Kidney epithelial cell (primary cell): ENCODE measurements around the gene RASL11B. TPM values are rescaled to one million over a fixed set of nuclear protein-coding genes. Genes with fewer than 3 reads are reported as not detected.

ENCODE experiments used
- DNase-seq: peaks from one replicate; pipeline ENCODE4 v3.0.0-alpha.2; 2010; ENCODE audit warnings: low read depth
- H3K27me3 ChIP-seq: 2 replicates; pipeline ENCODE4 v1.6.0; 2011; ENCODE audit warnings: low read length; ENCODE audit not compliant: control insufficient read depth, insufficient read depth
- H3K36me3 ChIP-seq: 2 replicates; pipeline ENCODE4 v1.5.1; 2011; ENCODE audit warnings: low read length; ENCODE audit not compliant: control insufficient read depth, insufficient read depth
- H3K4me3 ChIP-seq: 2 replicates; pipeline ENCODE4 v1.5.1; 2011; ENCODE audit warnings: low read depth, mild to moderate bottlenecking, control low read depth, low read length
- total RNA-seq: library from RNA; depleted of rRNA; stranded (reverse); fragments of >200 nt; gene quantifications from 2 replicates; pipeline ENCODE4 v1.2.3, GENCODE V29; 2015
- TF ChIP-seq, protein P1 (sequence below): IDR thresholded peaks from 2 replicates; pipeline ENCODE4 v1.5.1; 2011; ENCODE audit warnings: mild to moderate bottlenecking, moderate library complexity, low read length, control low read depth, inconsistent platforms; ENCODE audit not compliant: insufficient read depth, poor library complexity, severe bottlenecking

RASL11B gene
- total RNA-seq, 1 donor from 2014 or later, result 0.67 TPM

DNA sequence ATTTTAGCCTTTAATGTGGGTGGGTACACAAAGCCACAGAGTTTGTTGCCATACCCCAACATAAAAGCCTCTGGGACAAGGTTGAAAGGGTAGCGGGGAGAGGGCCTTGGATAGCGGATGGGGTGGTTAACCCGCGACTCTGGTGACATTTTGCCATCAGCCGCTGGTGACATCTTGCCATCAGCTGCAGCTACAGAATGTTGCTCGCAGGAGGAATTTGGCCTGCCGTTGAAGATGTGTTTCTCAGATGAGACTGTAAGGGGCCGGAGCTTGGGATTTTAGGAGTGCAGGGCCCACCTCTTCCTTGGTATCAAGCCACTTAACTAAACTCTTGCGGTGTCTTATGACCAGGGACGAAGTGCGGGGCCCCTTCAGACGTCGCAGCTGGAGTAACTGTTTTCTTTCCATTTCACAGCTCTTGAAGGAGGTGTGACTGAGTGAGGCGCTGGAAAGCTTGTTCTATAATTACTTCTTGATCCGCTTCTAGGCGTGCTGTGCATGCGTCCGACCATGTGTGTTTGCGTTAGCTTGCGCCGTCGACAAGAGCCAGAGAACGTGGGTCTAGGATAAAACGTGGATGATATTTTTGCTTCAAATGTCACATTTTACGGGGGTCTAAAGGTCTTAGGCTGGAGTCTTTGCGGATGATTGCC is 820 bp upstream of the RASL11B start:
- no peak for DNase-seq
- Histone ChIP-seq H3K36me3 (no peaks in the 10 kb centered on the region), H3K27me3 (peaks cover 12% of the 10 kb centered on the region), H3K4me3 (peak overlapping the region; percentile 69)
- TF ChIP-seq, protein P1, sequence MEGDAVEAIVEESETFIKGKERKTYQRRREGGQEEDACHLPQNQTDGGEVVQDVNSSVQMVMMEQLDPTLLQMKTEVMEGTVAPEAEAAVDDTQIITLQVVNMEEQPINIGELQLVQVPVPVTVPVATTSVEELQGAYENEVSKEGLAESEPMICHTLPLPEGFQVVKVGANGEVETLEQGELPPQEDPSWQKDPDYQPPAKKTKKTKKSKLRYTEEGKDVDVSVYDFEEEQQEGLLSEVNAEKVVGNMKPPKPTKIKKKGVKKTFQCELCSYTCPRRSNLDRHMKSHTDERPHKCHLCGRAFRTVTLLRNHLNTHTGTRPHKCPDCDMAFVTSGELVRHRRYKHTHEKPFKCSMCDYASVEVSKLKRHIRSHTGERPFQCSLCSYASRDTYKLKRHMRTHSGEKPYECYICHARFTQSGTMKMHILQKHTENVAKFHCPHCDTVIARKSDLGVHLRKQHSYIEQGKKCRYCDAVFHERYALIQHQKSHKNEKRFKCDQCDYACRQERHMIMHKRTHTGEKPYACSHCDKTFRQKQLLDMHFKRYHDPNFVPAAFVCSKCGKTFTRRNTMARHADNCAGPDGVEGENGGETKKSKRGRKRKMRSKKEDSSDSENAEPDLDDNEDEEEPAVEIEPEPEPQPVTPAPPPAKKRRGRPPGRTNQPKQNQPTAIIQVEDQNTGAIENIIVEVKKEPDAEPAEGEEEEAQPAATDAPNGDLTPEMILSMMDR, result no peak

DNA sequence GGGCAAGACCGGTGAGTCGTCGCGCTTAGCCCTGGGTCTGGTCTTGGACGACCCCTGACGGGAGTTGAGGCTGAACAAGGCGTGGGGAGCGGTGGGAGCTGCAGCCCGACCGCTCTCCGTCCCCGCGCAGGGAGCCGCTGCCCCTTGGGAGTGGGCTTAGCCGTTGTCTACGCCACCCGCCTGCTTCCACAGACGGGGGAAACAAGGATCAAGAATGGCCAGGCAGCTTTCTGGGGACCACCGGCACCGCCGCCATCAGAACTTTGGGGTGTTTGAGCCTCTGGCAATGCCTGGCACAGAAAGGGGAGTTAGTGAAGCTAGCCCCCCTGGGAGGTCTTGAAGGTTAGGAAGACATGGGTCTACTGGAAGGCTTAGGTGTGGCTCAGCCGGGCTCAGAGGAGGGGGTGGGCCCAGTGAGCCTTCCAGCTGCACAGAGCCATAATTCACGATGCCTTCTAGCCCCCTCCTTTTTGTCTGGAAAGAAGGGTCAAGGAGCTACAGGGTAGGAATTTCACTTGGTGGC is 583 bp downstream of the RASL11B start:
- Histone ChIP-seq H3K4me3 (peak overlapping the region; percentile 69), H3K36me3 (no peaks in the 10 kb centered on the region), H3K27me3 (peaks cover 12% of the 10 kb centered on the region)
- DNase-seq, result no peak
- TF ChIP-seq, protein P1, result no peak

DNA sequence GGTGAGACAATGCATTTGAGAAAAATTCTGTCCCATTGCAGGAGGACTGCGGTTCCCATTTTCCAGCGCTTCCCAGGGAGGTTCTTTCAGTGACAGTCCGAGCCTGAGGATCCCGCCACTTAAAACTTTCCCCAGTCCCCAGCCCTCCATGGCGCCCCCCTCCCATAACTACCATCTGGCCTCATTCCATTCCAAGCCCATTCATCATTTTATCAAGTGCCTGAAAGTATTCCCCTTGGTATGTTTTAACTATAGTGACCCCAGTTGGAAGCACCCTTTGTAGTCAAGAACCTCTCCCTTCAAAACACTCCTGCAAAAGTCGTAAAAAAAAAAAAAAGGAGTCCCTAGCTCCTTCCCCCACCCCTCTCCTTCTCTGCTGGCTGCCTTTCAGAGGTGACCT is 1.2 kb downstream of the RASL11B start:
- H3K4me3 ChIP-seq, result no peak overlapping the region
- H3K27me3 ChIP-seq, result peaks cover 12% of the 10 kb centered on the region
- no peak for DNase-seq
- no peaks in the 10 kb centered on the region for H3K36me3 ChIP-seq
- TF ChIP-seq, protein P1, result no peak

DNA sequence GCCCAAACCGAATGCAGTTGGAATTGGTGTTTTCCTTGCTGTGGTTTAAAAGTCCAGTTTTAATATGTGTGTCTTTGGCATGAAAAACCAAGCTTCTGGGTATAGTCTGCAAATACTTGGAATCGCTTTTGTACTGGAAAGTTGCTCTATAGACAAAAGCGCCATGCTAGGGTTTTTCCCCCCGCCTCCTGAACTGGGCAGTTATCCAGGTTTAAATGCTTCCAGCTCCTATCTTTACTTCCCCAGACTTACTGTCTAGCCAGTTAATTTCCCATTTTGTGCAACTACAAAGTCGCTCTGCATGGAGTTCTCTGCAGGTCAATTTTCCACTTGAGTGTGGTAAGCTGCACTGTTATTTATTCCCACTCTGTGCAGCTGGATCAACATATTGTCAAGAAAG is 2.7 kb downstream of the RASL11B start:
- no peak for DNase-seq
- H3K4me3 ChIP-seq, result no peak overlapping the region
- TF ChIP-seq, protein P1, result no peak
- peaks cover 12% of the 10 kb centered on the region for H3K27me3 ChIP-seq
- H3K36me3 ChIP-seq, result no peaks in the 10 kb centered on the region

DNA sequence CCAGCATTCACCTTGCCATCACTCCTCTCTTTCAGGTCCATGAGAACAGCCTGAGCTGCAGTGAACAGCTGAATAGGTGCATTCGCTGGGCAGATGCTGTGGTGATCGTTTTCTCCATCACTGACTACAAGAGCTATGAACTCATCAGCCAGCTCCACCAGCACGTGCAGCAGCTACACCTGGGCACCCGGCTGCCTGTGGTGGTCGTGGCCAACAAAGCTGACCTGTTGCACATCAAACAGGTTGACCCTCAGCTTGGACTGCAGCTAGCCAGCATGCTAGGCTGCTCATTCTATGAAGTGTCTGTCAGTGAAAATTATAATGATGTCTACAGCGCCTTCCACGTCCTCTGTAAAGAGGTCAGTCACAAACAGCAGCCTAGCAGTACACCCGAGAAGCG is 3.2 kb downstream of the RASL11B start:
- Histone ChIP-seq H3K27me3 (peaks cover 12% of the 10 kb centered on the region), H3K4me3 (no peak overlapping the region), H3K36me3 (no peaks in the 10 kb centered on the region)
- TF ChIP-seq, protein P1, result no peak
- no peak for DNase-seq

DNA sequence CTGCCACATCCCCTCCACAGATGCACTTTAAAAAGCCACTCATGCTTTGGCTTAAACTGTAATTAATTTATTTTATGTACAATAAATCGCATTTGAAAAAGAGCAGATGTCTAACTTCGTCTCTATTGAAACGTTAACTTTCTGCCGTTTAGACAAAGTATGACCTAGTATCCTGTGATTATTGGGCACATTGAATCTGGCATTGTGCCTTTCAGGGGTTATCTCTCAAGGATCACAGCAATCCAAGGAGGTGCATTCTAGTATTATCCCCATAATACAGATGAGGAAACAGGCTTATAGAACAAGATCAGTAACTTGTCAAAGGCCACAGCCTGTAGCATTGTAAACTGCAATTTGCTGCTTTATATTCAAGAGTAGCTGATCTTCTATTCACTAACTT is 4.6 kb downstream of the RASL11B start:
- DNase-seq, result no peak
- H3K4me3 ChIP-seq, result no peak overlapping the region
- H3K27me3 ChIP-seq, result peaks cover 5% of the 10 kb centered on the region
- no peaks in the 10 kb centered on the region for H3K36me3 ChIP-seq
- TF ChIP-seq, protein P1, result no peak
